ENCODE measurements around the gene TMEM140.
"Not testable (repeated sequence)": the region's sequence is repeated elsewhere in the genome, so short reads cannot be mapped to it uniquely, and the experiment has no call there.

The TMEM140 gene

GRCh38 chr7:135147899-135148721 is at the start of gene TMEM140:
TSS of gene TMEM140 (plus strand) at chr7:135148072. CDS start at chr7:135164442, 16,370 bp downstream.
- DNase-seq: peak; percentile 94

- DNase-seq: no peak
Observed at GRCh38 chr7:135098391-135098790, 49.5 kb upstream of the TMEM140 start.

GRCh38 chr7:135100856-135101255 is 47.0 kb upstream of the TMEM140 start:
- peak; percentile 3 for DNase-seq

- DNase-seq: no peak
Observed at GRCh38 chr7:135102372-135102771, 45.5 kb upstream of the TMEM140 start.

GRCh38 chr7:135109562-135109961 is 38.3 kb upstream of the TMEM140 start:
- no peak for DNase-seq

- no peak for DNase-seq
Observed at GRCh38 chr7:135109976-135110375, 37.9 kb upstream of the TMEM140 start.

DNA sequence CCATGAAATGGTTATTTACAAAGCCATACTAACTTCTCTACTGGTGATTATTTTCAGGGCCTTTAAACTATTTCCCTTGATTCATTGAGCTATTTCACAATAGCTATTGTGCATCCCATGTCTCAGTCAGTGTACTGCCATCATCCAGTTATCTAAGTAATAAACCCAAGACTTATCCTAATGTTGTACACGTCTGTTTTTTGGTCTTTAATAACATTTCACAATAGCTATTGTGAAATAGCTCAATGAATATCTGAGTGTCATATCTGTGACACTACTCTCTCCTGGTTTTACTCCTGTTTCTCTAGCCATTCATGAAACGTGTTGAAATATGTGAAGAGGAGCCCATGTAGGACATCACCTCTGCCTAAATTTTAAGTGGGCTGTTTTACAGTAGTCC is 36.5 kb upstream of the TMEM140 start:
- peak; percentile 16 for DNase-seq

DNA sequence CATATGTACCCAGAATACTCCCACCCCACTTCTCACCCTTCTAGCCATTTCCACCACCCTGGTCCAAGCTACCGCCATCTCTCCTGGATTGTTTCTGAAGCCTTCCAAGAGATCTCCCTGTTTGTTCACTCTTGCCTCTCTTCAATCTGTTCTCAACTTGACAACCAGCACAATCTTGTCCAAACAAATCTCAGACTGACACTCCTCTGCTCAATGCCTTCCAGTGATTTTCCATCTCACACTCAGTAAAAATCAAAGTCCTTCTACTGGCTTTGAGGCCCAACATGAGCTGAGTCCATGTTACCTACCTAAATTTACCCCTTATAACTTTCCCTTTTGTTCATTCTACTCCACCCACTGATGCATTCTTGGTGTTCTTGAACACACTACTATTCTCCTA is 33.2 kb upstream of the TMEM140 start:
- no peak for DNase-seq

DNA sequence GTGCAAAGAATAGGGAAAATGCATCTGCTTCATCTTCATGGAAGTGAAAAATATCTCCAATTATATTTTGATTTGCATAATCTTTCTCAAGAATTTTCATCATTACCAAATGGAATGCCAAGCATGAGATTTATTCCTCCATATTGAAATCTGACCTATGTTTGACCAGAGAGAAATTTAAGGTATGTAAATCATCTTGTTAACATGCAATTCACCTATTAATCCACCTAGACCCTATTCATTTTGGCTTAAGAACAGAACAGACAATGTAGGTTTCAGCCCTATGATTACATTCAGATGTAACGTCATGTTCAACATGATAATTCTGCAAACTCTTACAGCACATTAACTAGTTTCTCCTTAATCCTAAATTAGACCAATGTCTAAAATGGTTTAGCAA is 30.8 kb upstream of the TMEM140 start:
- DNase-seq: no peak

DNA sequence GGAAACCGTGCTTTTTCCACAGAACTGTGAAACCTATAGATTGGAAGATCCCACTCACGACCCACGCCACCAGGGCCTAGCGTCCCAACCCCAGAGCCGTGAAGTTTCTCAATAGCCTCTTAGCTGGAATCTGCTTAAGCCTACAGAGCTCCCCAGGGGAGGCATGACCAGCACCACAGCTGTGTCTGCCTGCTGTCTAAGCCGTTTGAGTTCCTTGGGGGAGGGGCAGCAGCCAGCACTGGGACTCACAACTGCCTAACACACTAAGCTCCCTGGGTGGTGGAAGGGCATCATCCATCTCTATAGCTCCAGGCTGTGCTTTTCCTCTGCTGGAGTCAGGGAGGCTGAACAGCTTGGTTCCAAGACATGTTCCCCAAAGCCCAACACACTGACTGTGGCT is 26.0 kb upstream of the TMEM140 start:
- DNase-seq: no peak

- not testable (repeated sequence) for DNase-seq
Observed at GRCh38 chr7:135124631-135125030, 23.2 kb upstream of the TMEM140 start.

- DNase-seq: no peak
Observed at GRCh38 chr7:135128931-135129330, 18.9 kb upstream of the TMEM140 start.

DNA sequence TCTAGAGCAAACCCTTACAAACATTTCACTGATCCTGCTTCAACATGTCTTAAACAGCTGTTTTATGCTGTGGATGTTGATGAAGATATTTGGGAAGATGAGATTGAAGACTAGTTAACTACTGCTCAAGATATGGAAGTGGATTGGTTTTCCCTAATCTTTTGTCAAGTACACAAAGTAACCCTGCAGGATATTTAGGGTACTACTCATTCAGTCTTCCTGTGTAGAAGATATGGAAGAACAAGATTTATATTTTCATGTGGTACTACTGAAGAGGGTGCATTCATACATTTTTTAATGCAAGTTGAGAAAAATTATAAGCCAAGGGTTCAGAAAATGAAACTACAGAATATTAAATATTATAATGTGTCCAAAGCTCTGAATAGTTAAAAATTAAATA is 18.3 kb upstream of the TMEM140 start:
- no peak for DNase-seq

DNA sequence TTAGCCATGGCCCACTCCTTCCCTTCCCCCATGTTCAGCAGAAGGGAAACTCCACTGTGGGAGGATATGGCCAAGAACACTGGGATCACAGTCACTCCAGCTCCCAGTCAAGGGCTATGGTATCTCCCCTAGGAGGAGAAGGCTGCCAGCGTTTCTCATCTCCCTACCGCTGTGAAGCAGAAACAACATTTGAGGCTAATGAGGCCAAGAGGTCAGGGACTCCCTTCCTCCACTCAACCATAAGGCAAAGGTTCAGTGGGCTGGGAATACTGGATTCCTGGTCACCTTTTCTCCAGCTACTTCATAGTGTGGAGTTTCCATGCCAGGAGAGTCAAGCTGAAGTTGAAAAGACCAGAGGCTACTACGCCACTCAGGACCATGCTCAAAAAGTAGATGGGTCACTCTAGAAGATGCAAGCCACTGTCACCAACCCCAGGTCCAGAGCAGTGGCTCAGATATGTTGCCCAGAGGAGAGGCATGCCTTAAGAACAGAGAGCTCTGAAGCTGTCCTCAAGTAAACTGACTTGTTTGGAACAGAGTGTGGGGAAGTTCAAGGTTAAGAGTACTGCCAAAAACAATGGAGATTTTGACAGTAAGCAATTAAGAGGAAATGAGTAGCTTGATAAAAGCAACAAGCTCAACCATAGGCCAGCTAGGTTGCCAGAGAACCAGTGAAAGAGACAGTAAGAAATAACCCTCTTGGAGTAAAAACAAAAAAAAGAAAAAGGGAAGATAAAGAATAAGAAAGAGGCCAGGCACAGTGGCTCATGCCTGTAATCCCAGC is 3.8 kb upstream of the TMEM140 start:
- no peak for DNase-seq

DNA sequence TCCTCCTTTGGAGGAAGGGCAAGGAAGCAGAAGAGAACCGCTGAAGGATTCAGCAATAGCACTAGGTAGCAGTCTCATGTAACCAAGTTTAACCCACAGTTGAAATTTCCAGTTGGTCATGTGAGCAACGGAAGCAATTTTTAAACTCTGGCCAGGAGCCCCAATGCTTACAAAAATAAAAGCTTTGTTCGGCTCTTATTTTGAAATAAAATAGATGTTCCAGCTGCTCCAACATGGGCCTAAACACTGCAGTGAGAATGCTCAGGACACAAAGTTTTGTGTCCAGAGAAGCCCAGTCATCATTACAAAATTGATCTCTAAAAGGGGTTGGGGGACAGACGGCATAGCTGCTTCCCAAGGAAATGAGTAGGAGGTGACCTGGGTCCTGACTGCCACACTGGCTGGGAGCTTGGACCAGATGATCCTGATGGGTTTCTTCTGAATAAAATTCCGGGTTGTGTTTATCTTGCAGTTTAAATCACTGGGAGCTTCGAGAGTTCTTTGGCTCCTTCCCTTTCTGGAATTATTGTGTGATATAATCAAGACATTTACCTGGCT is 452 bp upstream of the TMEM140 start:
- peak; percentile 61 for DNase-seq

GRCh38 chr7:135150072-135150782 is 2.4 kb downstream of the TMEM140 start:
- peak; percentile 79 for DNase-seq

DNA sequence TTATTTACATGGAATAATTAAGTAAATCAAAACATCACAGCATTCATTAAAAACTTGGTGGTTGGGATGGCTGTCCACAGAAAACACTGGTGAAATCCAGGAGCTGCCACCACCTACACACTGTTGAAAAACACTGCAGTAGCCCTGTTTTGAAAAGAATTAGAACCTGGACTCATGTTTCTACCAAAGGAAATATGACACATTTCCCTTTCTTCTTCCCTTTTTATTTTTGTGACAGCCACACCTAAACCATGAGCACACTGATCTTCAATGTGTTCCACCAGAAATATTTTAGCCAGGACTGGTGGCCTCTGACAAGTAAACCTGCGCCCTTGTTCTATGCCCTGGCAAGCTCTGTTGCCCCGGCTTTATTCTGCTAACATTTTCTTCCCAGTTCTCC is 3.3 kb downstream of the TMEM140 start:
- peak; percentile 53 for DNase-seq

DNA sequence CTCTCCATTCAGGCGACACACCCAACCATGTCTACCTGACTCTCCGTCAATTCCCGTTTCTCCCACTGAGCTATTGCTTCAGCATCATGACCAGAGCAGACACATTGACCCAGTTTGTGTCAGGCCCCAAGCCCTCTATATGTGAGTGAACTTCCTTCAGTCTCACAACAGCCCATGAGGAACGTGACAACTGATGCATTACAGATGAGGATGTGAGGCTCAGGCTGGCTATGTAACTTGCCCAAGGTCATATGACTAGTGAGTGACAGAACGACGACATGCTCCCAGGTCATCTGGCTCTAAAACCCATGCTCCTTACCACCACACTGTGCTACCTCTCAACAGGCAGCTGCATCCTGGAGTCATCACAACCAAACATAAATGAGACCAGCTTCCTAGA is 3.7 kb downstream of the TMEM140 start:
- peak; percentile 91 for DNase-seq

DNA sequence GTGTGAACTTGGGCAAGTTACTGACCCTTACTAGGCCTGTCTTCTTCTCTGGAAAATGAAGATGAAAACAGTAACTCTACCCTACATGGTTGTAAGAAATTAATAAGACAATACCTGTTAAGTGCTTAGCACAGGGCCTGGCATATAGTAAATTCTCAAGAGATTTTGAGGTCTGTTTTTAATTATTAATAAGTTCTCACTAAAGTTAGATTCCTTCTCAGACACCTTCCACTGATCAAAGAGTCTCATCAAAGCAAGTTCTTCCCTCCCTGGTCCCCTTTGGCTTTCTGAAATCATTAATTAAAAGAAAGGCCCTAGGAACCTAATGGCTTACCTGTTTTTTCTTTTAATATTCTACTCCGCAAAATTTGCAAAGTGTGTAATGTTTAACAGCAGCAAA is 4.6 kb downstream of the TMEM140 start:
- DNase-seq: no peak

DNA sequence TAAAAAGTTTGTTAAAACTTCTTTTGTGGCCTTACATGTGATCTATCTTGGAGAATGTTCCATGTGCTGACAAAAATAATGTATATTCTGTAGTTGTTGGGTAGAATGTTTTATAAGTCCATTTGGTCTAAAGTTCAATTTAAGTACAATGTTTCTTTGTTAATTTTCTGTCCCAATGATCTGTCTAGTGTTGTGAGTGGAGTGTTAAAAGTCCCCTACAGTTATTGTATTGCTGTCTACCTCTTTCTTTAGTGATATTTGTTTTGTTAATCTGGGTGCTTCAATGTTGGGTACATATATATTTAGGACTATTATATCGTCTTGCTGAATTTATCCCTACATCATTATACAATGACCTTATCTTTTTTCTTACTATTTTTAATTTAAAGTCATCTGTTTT is 6.9 kb downstream of the TMEM140 start:
- no peak for DNase-seq

- no peak for DNase-seq
Observed at GRCh38 chr7:135156290-135156689, 8.4 kb downstream of the TMEM140 start.

GRCh38 chr7:135158141-135158655 is 10.3 kb downstream of the TMEM140 start:
- DNase-seq: no peak

GRCh38 chr7:135158874-135159273 is 11.0 kb downstream of the TMEM140 start:
- no peak for DNase-seq

Measured in suppressor macrophage treated with lipopolysaccharide for 4 hours (primary cell).